ENCODE data around the gene RGPD4. TPM values are rescaled to one million over a fixed set of nuclear protein-coding genes. Genes with fewer than 3 reads are reported as not detected.
"Not testable (repeated sequence)": the region's sequence is repeated elsewhere in the genome, so short reads cannot be mapped to it uniquely, and the experiment has no call there.

The RGPD4 gene
- total RNA-seq (2022) (0.10 and 0.14 TPM in 2 replicates), Bru-seq, nascent RNA (percentile 22 among the genes with signal in this experiment), BruChase-seq, experiment 1, labeled RNA remaining after a 6-hour chase (percentile 17 among the genes with signal in this experiment), BruChase-seq, experiment 2, labeled RNA remaining after a 2-hour chase (percentile 21 among the genes with signal in this experiment)
- long read RNA-seq, result 0 reads

GRCh38 chr2:107826749-107827148, at the start of gene RGPD4:
Gene RGPD4, plus strand, starts transcription at chr2:107826892. Its CDS starts 122 bp downstream, at chr2:107827014.
- DNase-seq (ENCODE audit: unreplicated experiment); H3K4me1 Mint-ChIP-seq (ENCODE audit: insufficient read depth, unreplicated experiment); H3K27me3 Mint-ChIP-seq (ENCODE audit: insufficient read depth, unreplicated experiment); POLR2A ChIA-PET; H3K9me3 Mint-ChIP-seq (ENCODE audit: unreplicated experiment); intact Hi-C loops (cut with micrococcal nuclease); H3K27ac Mint-ChIP-seq (ENCODE audit: low read depth, unreplicated experiment); H3K4me3 Mint-ChIP-seq (ENCODE audit: unreplicated experiment); H3K36me3 Mint-ChIP-seq (ENCODE audit: insufficient read depth, unreplicated experiment); BruUV-seq (replicated peaks); CTCF ChIA-PET: not testable (repeated sequence)

DNA sequence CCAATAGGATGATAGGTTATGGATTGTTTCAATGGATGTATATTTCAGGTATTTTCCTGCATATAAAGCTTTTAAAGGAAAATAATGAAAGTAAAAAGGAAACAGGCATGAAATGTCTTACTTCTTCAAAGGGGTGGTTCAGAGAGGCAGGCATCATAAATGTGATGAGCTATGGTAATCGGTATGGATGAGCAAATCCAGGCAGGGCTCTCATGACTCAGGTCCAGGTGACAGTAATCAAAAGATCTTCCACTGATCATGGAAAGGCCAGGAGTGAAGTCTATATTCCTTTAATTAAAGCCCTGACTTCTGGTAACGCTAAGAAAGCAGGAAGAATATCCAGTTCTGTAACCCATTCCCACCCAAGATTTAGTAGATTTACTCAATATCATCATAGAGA, 48.7 kb upstream of the RGPD4 start:
- peaks cover 30% of the 10 kb centered on the region for H3K4me1 Mint-ChIP-seq (ENCODE audit: insufficient read depth, unreplicated experiment)
- H3K27me3 Mint-ChIP-seq (ENCODE audit: insufficient read depth, unreplicated experiment), result no peaks in the 10 kb centered on the region
- no TSS peak for BruUV-seq (replicated peaks)
- H3K4me3 Mint-ChIP-seq (ENCODE audit: unreplicated experiment), result no peak overlapping the region
- intact Hi-C loops (cut with micrococcal nuclease), result no loop called here
- DNase-seq (ENCODE audit: unreplicated experiment), result no peak
- ChIA-PET POLR2A (interaction anchor here (1.8 kb wide), 1 partner anchor 13 kb away, joined by 4 read pairs; no protein-coding TSS in a partner anchor), CTCF (interaction anchor here (0.6 to 1.1 kb wide), 3 partner anchors 30 to 235 kb away, joined by 3 to 5 read pairs (median 3); no protein-coding TSS in a partner anchor)
- no peaks in the 10 kb centered on the region for H3K9me3 Mint-ChIP-seq (ENCODE audit: unreplicated experiment)
- H3K36me3 Mint-ChIP-seq (ENCODE audit: insufficient read depth, unreplicated experiment), result no peaks in the 10 kb centered on the region
- TF ChIP-seq CTCF (IDR thresholded peaks at IDR 0.05; ENCODE audit: unreplicated experiment), result no peak
- H3K27ac Mint-ChIP-seq (ENCODE audit: low read depth, unreplicated experiment), result no peak overlapping the region

- Mint-ChIP-seq H3K4me1 (ENCODE audit: insufficient read depth, unreplicated experiment) (no peaks in the 10 kb centered on the region), H3K36me3 (ENCODE audit: insufficient read depth, unreplicated experiment) (no peaks in the 10 kb centered on the region), H3K27ac (ENCODE audit: low read depth, unreplicated experiment) (no peak overlapping the region), H3K4me3 (ENCODE audit: unreplicated experiment) (no peak overlapping the region), H3K27me3 (ENCODE audit: insufficient read depth, unreplicated experiment) (no peaks in the 10 kb centered on the region), H3K9me3 (ENCODE audit: unreplicated experiment) (no peaks in the 10 kb centered on the region)
- TF ChIP-seq CTCF (IDR thresholded peaks at IDR 0.05; ENCODE audit: unreplicated experiment), result no peak
- no peak for DNase-seq (ENCODE audit: unreplicated experiment)
- ChIA-PET CTCF (interaction anchor here (0.6 kb wide), 2 partner anchors 254 to 1143 kb away, joined by 3 read pairs; no protein-coding TSS in a partner anchor), POLR2A (no interaction called here)
- intact Hi-C loops (cut with micrococcal nuclease), result no loop called here
- no TSS peak for BruUV-seq (replicated peaks)
These were observed 40.9 kb upstream of the RGPD4 start for GRCh38 chr2:107785756-107786155.

GRCh38 chr2:107790837-107791236, 35.9 kb upstream of the RGPD4 start:
- no peaks in the 10 kb centered on the region for H3K4me1 Mint-ChIP-seq (ENCODE audit: insufficient read depth, unreplicated experiment)
- no peak overlapping the region for H3K4me3 Mint-ChIP-seq (ENCODE audit: unreplicated experiment)
- no peaks in the 10 kb centered on the region for H3K9me3 Mint-ChIP-seq (ENCODE audit: unreplicated experiment)
- CTCF ChIA-PET, result no interaction called here
- intact Hi-C loops (cut with micrococcal nuclease), result no loop called here
- H3K27me3 Mint-ChIP-seq (ENCODE audit: insufficient read depth, unreplicated experiment), result no peaks in the 10 kb centered on the region
- no peak overlapping the region for H3K27ac Mint-ChIP-seq (ENCODE audit: low read depth, unreplicated experiment)
- no peaks in the 10 kb centered on the region for H3K36me3 Mint-ChIP-seq (ENCODE audit: insufficient read depth, unreplicated experiment)
- POLR2A ChIA-PET, result interaction anchor here (0.7 kb wide), 1 partner anchor 11 kb away, joined by 3 read pairs; no protein-coding TSS in a partner anchor
- no peak for TF ChIP-seq CTCF (IDR thresholded peaks at IDR 0.05; ENCODE audit: unreplicated experiment)
- DNase-seq (ENCODE audit: unreplicated experiment), result no peak
- BruUV-seq (replicated peaks), result no TSS peak
